Ovary (tissue), 9 donors: Measurements from ENCODE around the gene MRC1. TPM values are rescaled to one million over a fixed set of nuclear protein-coding genes. Genes with fewer than 3 reads are reported as not detected.

Experiments used
- DNase-seq, 5 donors: peaks; one replicate each; pipeline ENCODE4 v3.0.0-alpha.2; 2019 to 2020
- H3K27ac ChIP-seq, 2 donors: fragments of 200-600 bp; one replicate each; pipeline versions ENCODE4 v1.5.1 to v1.8.0; 2019 to 2022
- H3K27me3 ChIP-seq: fragments of 200-600 bp; one replicate; pipeline ENCODE4 v1.8.0; 2022
- H3K36me3 ChIP-seq: fragments of 200-600 bp; sonication (generic); one replicate; pipeline ENCODE4 v1.5.1; 2019
- H3K4me1 ChIP-seq: one replicate; pipeline ENCODE4 v1.8.1; 2013; ENCODE audit warnings: mild to moderate bottlenecking, moderate library complexity; ENCODE audit not compliant: insufficient read depth
- H3K4me3 ChIP-seq: fragments of 200-600 bp; sonication (generic); one replicate; pipeline ENCODE4 v1.5.1; 2017
- H3K9me3 ChIP-seq, 2 donors: fragments of 200-600 bp in 1 of 2; sonication (generic) in 1 of 2; one replicate each; pipeline versions ENCODE4 v1.5.1 to v1.8.1; 2013 to 2019; ENCODE audit warnings: mild to moderate bottlenecking in 1 of 2, moderate library complexity in 1 of 2
- EP300 ChIP-seq: sonication (generic); formaldehyde crosslinking; IDR thresholded peaks from one replicate; pipeline ENCODE4 v1.6.1; 2017; ENCODE audit warnings: antibody characterized with exemption
- POLR2A ChIP-seq: fragments of 450-650 bp; IDR thresholded peaks from one replicate; pipeline ENCODE4 v1.6.1; 2017; ENCODE audit warnings: antibody characterized with exemption, mild to moderate bottlenecking, moderate library complexity
- WGBS, 3 donors: extraction: QIAGEN DNeasy Blood & Tissue Kit in 1 of 3; methylation state at CpG; one replicate each; pipeline versions ENCODE4 v1.1.5 to v1.1.7; 2013 to 2017; 5-methylcytosine and 5-hydroxymethylcytosine counted together
- intact Hi-C, 4 donors: fragments of 100-400 bp; cut with DNase I; formaldehyde crosslinking; loops; one replicate each; pipeline versions ENCODE4 v1.11.0 to v1.15.1; 2022 to 2023
- polyA plus RNA-seq, 2 donors: library from polyadenylated mRNA; stranded (reverse); fragments of 200-250 nt in 1 of 2; fragments of 350-450 nt in 1 of 2; fragmentation: Illumina TruSeq in 1 of 2; extraction: RNeasy Lipid Tissue Mini Kit (QIAGEN cat#74804) in 1 of 2; gene quantifications; one replicate each; pipeline ENCODE4 v1.2.3, GENCODE V29; 2013 to 2014
- total RNA-seq, 7 donors: library from RNA; depleted of rRNA in 2 of 7; stranded (reverse); fragments of >200 nt in 2 of 7; fragmentation: NEBNext Ultra II Directional in 3 of 7; extraction: Animal tissue kit (Norgen Biotek cat#: 25700) in 3 of 7; gene quantifications; one replicate each; pipeline versions ENCODE4 v1.1.0 to v1.2.4, GENCODE V29; 2016 to 2023
- TF ChIP-seq, protein P1 (sequence below), 3 donors: fragments of 450-650 bp in 2 of 3; fragments of 200-600 bp in 1 of 3; IDR thresholded peaks; one replicate each; pipeline versions ENCODE4 v1.5.1 to v1.8.0; 2016 to 2022; ENCODE audit warnings: antibody characterized with exemption in 3 of 3, mild to moderate bottlenecking in 1 of 3
- donor health status: DM: no; HTN: no; CAD: no; lungs with moderate emphysema.
- donor health status: DM: no; HTN: no; CAD: no.
- donor health status: Bipolar disorder and iron deficiency.
- donor health status: DM: yes; HTN: yes; CAD: no.
- donor health status: DM: no; HTN: no; CAD: no.
- donor health status: DM: yes; HTN: yes; CAD: no.

Gene MRC1
- total and polyA plus RNA-seq, 9 donors, result 6.6 to 39.9 (median 13.3) TPM

DNA sequence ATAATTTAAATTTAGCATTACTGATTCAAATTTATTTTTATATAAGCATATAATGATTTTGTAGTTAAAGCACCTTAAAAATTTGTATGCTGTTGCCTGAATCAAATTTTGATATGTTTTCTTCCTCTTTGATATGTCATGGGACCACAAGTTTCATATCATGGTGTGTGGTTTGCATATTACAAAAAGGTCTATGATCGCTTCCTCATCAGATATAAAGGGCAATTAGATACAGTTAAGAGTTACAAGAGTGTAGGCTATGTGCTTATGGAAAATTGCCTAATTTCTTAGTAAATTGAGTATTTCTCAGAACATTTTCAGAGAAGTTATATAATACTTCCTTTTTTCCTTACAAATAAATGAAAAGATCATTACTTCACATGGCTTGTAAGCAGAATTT lies 22.2 kb downstream of the MRC1 start:
- intact Hi-C loops, result loop anchor here in 1 of 4 donors (10.0 kb wide), 1 partner anchor 227 kb away; no protein-coding TSS in a partner anchor
- H3K9me3 ChIP-seq, result no peaks in the 10 kb centered on the region
- H3K27ac ChIP-seq, result no peak overlapping the region
- no peak for DNase-seq
- WGBS, 3 donors, result 92 to 94% (median 92%) methylated on average over 1 of the region's 1 CpG
- H3K27me3 ChIP-seq, result no peaks in the 10 kb centered on the region
- no peak overlapping the region for H3K4me3 ChIP-seq
- H3K4me1 ChIP-seq, result peaks cover under 1% of the 10 kb centered on the region
- no peaks in the 10 kb centered on the region for H3K36me3 ChIP-seq
- TF ChIP-seq POLR2A (no peak), EP300 (no peak)
- TF ChIP-seq, protein P1, sequence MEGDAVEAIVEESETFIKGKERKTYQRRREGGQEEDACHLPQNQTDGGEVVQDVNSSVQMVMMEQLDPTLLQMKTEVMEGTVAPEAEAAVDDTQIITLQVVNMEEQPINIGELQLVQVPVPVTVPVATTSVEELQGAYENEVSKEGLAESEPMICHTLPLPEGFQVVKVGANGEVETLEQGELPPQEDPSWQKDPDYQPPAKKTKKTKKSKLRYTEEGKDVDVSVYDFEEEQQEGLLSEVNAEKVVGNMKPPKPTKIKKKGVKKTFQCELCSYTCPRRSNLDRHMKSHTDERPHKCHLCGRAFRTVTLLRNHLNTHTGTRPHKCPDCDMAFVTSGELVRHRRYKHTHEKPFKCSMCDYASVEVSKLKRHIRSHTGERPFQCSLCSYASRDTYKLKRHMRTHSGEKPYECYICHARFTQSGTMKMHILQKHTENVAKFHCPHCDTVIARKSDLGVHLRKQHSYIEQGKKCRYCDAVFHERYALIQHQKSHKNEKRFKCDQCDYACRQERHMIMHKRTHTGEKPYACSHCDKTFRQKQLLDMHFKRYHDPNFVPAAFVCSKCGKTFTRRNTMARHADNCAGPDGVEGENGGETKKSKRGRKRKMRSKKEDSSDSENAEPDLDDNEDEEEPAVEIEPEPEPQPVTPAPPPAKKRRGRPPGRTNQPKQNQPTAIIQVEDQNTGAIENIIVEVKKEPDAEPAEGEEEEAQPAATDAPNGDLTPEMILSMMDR (IDR thresholded peaks at IDR 0.05), result no peak

DNA sequence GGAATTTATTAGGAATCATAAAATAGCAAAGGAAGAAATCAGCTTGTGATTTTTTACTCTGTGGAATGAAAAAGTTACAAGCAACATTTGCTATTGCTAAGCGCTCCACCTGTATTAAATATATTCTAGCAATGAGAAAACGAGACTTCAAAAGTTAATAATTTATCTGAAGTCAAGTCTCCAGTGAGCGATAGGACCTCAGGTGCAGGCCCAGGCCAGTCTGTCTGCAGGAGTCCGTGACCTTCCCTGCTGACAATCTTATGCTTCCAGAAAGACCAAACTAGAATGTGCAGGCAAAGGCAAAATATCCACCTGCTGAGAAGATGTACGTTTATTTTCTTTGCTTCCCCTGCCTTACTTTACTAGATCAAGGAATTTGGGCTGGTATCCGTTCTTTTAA lies 22.7 kb downstream of the MRC1 start:
- no peak for DNase-seq
- TF ChIP-seq EP300, result no peak
- Histone ChIP-seq H3K9me3 (no peaks in the 10 kb centered on the region), H3K4me3 (no peak overlapping the region), H3K27ac (no peak overlapping the region), H3K4me1 (peaks cover 1% of the 10 kb centered on the region), H3K36me3 (no peaks in the 10 kb centered on the region), H3K27me3 (no peaks in the 10 kb centered on the region)
- intact Hi-C loops, result loop anchor here in 1 of 4 donors (10.0 kb wide), 1 partner anchor 227 kb away; no protein-coding TSS in a partner anchor
- 76 to 86% (median 81%) methylated on average over 6 of the region's 6 CpGs for WGBS, 3 donors

DNA sequence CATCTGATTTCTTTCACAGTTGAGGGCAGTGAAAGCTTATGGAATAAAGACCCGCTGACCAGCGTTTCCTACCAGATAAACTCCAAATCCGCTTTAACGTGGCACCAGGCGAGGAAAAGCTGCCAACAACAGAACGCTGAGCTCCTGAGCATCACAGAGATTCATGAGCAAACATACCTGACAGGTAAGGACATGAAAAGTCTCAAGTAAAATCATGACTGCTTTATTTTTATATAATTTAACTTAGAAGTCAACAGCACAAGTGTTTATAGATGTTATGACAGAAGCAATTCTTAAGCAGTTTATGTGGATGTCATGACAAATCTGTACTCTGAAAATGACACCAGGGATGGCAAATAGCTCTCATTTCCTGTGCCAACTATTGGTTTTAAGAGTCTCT lies 24.5 kb downstream of the MRC1 start:
- Histone ChIP-seq H3K4me3 (no peak overlapping the region), H3K4me1 (peaks cover 3% of the 10 kb centered on the region), H3K27ac (no peak overlapping the region), H3K27me3 (no peaks in the 10 kb centered on the region), H3K36me3 (no peaks in the 10 kb centered on the region), H3K9me3 (no peaks in the 10 kb centered on the region)
- WGBS, 3 donors, result 85 to 91% (median 85%) methylated on average over 6 of the region's 6 CpGs
- intact Hi-C loops, result loop anchor here in 1 of 4 donors (10.0 kb wide), 1 partner anchor 229 kb away; no protein-coding TSS in a partner anchor
- DNase-seq, result no peak
- TF ChIP-seq POLR2A (no peak), EP300 (no peak)
- TF ChIP-seq, protein P1 (IDR thresholded peaks at IDR 0.05), result no peak

DNA sequence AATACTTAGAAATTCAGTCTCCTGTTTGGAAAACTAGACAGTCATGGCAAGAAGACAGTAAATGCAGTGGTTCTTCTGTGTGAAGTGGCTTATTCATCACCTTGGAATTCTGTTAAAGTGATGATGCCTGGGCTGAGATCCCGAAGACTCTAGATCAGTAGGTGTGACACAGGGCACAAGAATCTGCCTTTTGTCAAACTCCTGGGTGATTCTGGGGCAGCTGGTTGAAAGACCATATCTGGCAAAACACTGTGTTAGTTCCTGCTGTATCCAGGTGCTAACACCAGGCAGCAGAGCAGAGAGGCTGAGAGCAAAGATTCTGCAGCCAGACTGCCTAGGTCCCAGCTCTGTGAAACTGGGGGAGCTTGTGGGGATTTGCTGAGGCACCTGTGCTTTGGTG lies 26.5 kb downstream of the MRC1 start:
- no peaks in the 10 kb centered on the region for H3K36me3 ChIP-seq
- peaks cover 3% of the 10 kb centered on the region for H3K4me1 ChIP-seq
- no peak for DNase-seq
- no peak overlapping the region for H3K27ac ChIP-seq
- intact Hi-C loops, result loop anchor here in 1 of 4 donors (10.0 kb wide), 1 partner anchor 231 kb away; no protein-coding TSS in a partner anchor
- no peak overlapping the region for H3K4me3 ChIP-seq
- WGBS, 3 donors, result 26 to 50% (median 42%) methylated on average over 1 of the region's 1 CpG
- no peaks in the 10 kb centered on the region for H3K27me3 ChIP-seq
- TF ChIP-seq, protein P1 (IDR thresholded peaks at IDR 0.05), result no peak
- no peak for TF ChIP-seq POLR2A
- no peak for TF ChIP-seq EP300
- no peaks in the 10 kb centered on the region for H3K9me3 ChIP-seq

DNA sequence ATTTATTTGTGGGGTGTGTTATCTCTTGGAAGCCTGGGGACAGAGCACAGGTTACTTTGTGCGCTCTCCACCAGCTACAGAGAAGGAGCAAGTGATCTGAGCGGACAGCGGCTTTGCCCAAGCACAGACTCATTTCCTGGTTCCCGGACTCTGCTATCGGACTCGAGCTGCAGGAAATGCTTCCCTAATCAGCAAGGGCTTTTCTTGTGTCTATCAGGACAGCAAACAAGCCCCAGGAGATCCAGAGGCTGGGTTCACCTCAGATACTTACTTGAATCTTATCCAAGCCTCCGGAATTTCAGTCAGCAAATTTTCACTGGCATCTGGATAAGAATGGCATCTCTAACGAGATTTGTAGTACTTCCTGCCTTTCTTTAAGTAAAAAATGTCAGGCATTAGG lies 27.8 kb downstream of the MRC1 start:
- H3K9me3 ChIP-seq, result no peaks in the 10 kb centered on the region
- intact Hi-C loops, result loop anchor here in 1 of 4 donors (10.0 kb wide), 1 partner anchor 232 kb away; no protein-coding TSS in a partner anchor
- no peaks in the 10 kb centered on the region for H3K36me3 ChIP-seq
- no peaks in the 10 kb centered on the region for H3K27me3 ChIP-seq
- H3K4me3 ChIP-seq, result no peak overlapping the region
- H3K4me1 ChIP-seq, result peaks cover 3% of the 10 kb centered on the region
- 1 to 4% (median 2%) methylated on average over 8 of the region's 8 CpGs for WGBS, 3 donors
- no peak overlapping the region for H3K27ac ChIP-seq
- DNase-seq, result peak in 4 of 5 donors; percentile 20 to 40 (median 32)
- TF ChIP-seq, protein P1 (IDR thresholded peaks at IDR 0.05), result no peak
- TF ChIP-seq EP300 (no peak), POLR2A (no peak)
